SK-N-SH (cell line): ENCODE data around the gene STAB1.

Experiments used
- CTCF ChIP-seq: fragments of 200-600 bp; sonication (generic); IDR thresholded peaks from 2 replicates; pipeline ENCODE4 v1.6.1; 2017; ENCODE audit warnings: antibody characterized with exemption, mild to moderate bottlenecking, moderate library complexity
- EP300 ChIP-seq, 2 experiments: IDR thresholded peaks; 2 replicates each; pipeline versions ENCODE4 v1.4.0 to v1.6.1; 2012; ENCODE audit warnings: borderline replicate concordance in 1 of 2, low read depth in 1 of 2, low read length in 1 of 2
- EZH2phosphoT487 ChIP-seq: fragments of 200-600 bp; sonication (generic); IDR thresholded peaks from 2 replicates; pipeline ENCODE4 v1.6.1; 2017; ENCODE audit warnings: low read depth, mixed run types, mild to moderate bottlenecking, antibody characterized with exemption, moderate library complexity, borderline replicate concordance
- GABPA ChIP-seq: IDR thresholded peaks from 2 replicates; pipeline ENCODE4 v1.4.0; 2012; ENCODE audit warnings: low read depth, mild to moderate bottlenecking
- JUND ChIP-seq: IDR thresholded peaks from 2 replicates; pipeline ENCODE4 v1.4.0; 2012
- MXI1 ChIP-seq: IDR thresholded peaks from 2 replicates; pipeline ENCODE4 v1.6.1; 2012; ENCODE audit warnings: mild to moderate bottlenecking, low read depth, low read length, improper control_type of control experiment
- NRF1 ChIP-seq: IDR thresholded peaks from 2 replicates; pipeline ENCODE4 v1.6.1; 2012; ENCODE audit warnings: low read depth, mild to moderate bottlenecking, low read length
- POLR2AphosphoS5 ChIP-seq: IDR thresholded peaks from 2 replicates; pipeline ENCODE4 v1.6.1; 2012; ENCODE audit warnings: low read depth, low read length
- RAD21 ChIP-seq: IDR thresholded peaks from 2 replicates; pipeline ENCODE4 v1.6.1; 2012; ENCODE audit warnings: mild to moderate bottlenecking, low read length
- SMC3 ChIP-seq: IDR thresholded peaks from 2 replicates; pipeline ENCODE4 v1.6.1; 2012; ENCODE audit warnings: low read depth, low read length, improper control_type of control experiment
- TAF1 ChIP-seq: IDR thresholded peaks from 2 replicates; pipeline ENCODE4 v1.6.1; 2012; ENCODE audit warnings: low read depth, mild to moderate bottlenecking, low read length, moderate library complexity, borderline replicate concordance
- USF2 ChIP-seq: fragments of 150-350 bp; IDR thresholded peaks from 2 replicates; pipeline ENCODE4 v1.6.1; 2017; ENCODE audit warnings: antibody characterized with exemption, low read length, low read depth, borderline replicate concordance
- TF ChIP-seq, protein P1 (sequence below): IDR thresholded peaks from 2 replicates; pipeline ENCODE4 v1.4.0; 2012; ENCODE audit warnings: low read depth, borderline replicate concordance

GRCh38 chr3:52446042-52446441 lies 49.1 kb upstream of the STAB1 start:
- no peak for TF ChIP-seq GABPA
- no peak for TF ChIP-seq JUND
- no peak for TF ChIP-seq RAD21
- no peak for TF ChIP-seq TAF1
- no peak for TF ChIP-seq SMC3
- TF ChIP-seq, protein P1, sequence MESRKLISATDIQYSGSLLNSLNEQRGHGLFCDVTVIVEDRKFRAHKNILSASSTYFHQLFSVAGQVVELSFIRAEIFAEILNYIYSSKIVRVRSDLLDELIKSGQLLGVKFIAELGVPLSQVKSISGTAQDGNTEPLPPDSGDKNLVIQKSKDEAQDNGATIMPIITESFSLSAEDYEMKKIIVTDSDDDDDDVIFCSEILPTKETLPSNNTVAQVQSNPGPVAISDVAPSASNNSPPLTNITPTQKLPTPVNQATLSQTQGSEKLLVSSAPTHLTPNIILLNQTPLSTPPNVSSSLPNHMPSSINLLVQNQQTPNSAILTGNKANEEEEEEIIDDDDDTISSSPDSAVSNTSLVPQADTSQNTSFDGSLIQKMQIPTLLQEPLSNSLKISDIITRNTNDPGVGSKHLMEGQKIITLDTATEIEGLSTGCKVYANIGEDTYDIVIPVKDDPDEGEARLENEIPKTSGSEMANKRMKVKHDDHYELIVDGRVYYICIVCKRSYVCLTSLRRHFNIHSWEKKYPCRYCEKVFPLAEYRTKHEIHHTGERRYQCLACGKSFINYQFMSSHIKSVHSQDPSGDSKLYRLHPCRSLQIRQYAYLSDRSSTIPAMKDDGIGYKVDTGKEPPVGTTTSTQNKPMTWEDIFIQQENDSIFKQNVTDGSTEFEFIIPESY = no peak
- TF ChIP-seq CTCF = no peak
- no peak for TF ChIP-seq EP300 (IDR thresholded peaks at IDR 0.05; ENCODE audit: borderline replicate concordance in 1 of 2, low read depth in 1 of 2, low read length in 1 of 2)
- TF ChIP-seq EZH2phosphoT487 = no peak
- no peak for TF ChIP-seq NRF1
- no peak for TF ChIP-seq MXI1
- no peak for TF ChIP-seq USF2
- TF ChIP-seq POLR2AphosphoS5 = no peak
